Activated CD4-positive, alpha-beta T cell treated with anti-CD3 and anti-CD28 coated beads, Interleukin-2, Interleukin-6, amounts not matched to agents 100 ng/mL and 50 ng/mL, durations not matched to agents 16 hours and 8 hours (primary cell): ENCODE measurements around the gene MESP1.
"Not testable (repeated sequence)": the region's sequence is repeated elsewhere in the genome, so short reads cannot be mapped to it uniquely, and the experiment has no call there.

Source experiments
- DNase-seq: peaks from one replicate; pipeline ENCODE4 v3.0.0-alpha.2; 2020

MESP1 gene, protein sequence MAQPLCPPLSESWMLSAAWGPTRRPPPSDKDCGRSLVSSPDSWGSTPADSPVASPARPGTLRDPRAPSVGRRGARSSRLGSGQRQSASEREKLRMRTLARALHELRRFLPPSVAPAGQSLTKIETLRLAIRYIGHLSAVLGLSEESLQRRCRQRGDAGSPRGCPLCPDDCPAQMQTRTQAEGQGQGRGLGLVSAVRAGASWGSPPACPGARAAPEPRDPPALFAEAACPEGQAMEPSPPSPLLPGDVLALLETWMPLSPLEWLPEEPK

DNA sequence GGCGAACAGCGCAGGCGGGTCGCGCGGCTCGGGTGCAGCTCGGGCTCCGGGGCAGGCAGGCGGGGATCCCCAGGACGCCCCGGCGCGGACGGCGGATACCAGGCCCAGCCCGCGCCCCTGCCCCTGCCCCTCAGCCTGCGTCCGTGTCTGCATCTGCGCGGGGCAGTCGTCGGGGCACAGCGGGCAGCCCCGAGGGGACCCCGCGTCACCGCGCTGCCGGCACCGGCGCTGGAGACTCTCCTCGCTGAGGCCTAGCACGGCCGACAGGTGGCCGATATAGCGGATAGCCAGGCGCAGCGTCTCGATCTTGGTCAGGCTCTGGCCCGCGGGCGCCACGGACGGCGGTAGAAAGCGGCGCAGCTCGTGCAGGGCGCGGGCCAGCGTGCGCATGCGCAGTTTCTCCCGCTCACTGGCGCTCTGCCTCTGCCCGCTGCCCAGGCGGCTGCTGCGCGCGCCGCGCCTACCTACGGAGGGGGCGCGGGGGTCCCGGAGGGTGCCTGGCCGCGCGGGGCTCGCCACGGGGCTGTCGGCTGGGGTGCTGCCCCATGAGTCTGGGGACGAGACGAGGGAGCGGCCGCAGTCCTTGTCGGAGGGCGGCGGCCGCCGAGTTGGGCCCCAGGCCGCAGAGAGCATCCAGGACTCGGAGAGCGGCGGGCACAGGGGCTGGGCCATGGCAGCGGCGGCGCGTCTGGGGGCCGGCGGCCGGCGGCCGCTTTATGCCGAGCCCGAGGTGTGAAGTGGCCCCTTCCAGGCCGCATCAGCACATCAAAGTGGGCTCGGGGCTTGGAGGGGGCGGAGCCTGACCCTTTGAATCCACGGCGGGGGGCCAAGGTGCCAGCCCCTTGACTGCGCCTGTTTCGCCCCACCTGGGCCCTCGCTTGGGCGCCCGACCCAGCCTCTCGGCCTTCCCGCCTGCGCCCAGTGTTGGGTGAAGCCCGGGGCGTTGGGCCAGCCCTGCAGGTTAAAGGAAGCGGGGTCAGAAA lies at the start of gene MESP1:
MESP1 (minus strand) TSS at position 690 of the 983 bp plus-strand sequence; CDS start at position 672, 18 bp downstream.
- peak; percentile 92 for DNase-seq

DNA sequence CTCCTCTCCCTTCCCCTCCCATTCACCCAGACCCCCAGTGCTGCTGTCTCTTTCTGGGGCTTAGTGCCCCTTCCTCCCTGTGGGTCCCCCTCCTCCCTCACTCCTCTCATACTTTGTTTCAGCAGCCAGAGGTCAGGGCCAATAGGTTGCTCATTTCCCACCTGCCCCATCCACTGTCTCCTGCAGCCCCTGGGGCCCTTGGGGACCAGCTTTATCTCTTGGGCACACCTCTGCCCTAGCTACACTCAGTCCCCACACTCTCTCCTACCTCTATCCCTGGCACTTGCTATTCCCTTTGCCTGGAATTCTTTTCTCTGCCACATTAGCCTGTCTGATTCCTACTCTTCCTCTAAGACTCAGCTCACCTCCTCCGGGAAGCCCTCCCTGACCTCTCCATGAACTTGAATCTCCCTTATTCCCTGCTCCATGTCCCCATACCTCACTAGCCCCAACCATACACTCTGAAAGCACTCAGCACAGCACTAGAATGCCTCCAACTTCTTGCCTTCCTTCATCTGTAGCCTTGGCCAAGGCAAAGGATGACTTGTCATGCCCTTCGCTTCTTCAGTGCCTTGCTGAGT lies 49.0 kb upstream of the MESP1 start:
- no peak for DNase-seq

DNA sequence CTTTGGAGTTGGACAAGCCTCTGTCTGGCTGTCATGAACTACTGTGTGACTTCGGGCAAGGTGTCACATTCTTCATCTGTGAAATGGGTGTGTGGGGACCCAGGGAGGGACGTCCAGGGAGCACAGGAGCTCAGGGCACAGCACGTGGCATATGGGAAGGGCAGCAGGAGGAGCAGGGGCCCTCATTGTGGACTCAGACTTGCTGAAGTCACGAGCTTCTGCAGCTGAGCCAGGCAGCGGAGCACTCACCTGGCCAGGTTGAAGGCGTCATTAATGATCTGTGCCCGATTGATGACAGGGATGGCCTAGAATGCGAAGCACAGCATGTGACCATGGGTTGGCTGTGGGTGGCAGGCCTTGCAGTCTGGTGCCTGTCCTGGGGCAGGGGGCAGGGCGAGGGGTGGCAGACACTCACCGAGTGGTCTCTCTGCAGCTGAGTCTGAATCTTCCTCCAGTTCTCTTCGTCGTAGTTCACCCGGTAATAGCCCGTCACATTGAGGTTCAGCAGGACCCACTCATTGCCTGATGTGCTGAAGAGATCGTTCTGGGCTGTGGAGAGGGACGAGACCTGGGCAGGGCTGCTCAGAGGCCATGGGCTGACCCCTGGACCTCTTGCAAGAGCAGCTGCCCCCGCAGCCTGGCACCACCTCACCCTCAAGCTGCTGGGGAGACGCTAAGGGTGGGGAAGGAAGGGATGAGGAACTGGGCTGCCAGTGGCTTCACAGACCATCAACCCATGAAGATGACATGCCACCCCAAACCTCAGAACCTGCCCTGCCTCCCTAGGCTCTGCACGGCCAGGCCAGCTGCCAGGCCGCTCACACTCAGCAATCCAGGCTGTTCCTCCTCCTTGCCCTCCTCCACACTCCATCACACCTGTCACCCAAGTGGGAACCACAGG lies 48.2 kb upstream of the MESP1 start:
- no peak for DNase-seq

DNA sequence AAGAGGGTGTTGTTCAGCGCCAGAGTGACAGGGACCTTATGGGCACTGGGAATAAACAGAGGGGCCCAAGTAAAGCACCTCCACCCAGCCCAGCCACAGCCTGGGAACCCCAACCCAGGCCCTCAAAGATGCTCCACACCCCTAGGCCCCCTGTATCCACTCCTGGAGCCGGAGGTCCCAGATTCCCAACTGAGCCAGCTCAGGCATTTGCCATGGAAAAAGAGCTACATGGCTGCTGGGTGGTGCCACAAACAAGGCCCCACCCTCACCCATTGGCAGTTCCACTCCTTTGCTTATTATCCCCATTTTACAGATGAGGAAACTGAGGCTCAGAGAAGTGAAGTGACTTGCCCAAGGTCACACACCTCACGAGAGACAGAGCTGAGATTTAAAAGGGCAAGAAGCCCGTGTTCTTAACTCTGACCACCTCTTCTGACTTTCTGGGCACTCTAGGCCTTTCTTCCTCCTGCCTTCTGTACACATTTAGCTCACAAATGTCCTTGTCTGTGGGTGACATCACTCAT lies 46.7 kb upstream of the MESP1 start:
- DNase-seq, result no peak

DNA sequence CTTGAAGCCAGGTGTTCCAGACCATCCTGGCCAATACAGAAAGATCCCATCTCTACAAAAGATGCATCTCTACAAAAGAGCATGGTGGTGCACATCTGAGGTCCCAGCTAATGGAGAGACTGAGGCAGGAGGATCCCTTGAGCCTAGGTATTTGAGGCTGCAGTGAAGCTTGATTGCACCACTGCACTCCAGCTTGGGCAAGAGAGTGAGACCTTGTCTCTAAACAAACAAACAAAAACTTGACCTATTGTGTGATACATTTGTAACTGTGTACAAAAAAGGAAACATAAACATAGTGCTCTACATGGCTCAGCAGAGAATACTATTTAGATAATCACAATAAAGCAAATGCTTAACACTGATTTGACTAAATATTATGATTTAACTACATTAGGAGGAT lies 44.9 kb upstream of the MESP1 start:
- no peak for DNase-seq

DNA sequence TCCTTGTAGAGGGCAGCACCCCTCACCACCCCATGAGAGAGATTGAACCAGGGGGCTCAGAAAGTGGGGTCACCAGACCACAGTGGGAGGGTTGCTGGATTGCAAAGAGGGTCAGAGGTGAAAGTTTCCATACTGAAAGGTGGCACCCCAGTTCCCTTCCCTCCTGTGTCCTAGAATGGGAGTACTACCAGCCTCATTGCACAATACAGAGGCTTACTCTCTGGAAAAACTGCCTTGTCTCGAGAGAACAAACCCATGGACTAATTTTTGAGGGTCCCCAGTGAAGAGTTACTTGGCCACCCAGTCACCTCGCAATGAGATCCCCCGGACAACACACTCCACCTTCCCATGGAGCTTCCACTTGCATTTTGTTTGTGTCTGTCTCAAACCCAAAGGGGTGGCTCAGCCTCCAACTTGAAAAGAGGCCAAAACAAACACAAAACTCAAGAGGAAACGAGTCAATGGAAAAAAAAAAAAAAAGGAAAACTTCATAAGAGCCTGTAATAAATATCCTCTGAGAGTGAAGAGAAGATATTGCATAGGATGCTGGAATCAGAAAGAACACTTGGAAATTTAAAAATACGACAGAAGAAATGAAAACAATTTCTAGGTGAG lies 43.7 kb upstream of the MESP1 start:
- DNase-seq, result no peak

DNA sequence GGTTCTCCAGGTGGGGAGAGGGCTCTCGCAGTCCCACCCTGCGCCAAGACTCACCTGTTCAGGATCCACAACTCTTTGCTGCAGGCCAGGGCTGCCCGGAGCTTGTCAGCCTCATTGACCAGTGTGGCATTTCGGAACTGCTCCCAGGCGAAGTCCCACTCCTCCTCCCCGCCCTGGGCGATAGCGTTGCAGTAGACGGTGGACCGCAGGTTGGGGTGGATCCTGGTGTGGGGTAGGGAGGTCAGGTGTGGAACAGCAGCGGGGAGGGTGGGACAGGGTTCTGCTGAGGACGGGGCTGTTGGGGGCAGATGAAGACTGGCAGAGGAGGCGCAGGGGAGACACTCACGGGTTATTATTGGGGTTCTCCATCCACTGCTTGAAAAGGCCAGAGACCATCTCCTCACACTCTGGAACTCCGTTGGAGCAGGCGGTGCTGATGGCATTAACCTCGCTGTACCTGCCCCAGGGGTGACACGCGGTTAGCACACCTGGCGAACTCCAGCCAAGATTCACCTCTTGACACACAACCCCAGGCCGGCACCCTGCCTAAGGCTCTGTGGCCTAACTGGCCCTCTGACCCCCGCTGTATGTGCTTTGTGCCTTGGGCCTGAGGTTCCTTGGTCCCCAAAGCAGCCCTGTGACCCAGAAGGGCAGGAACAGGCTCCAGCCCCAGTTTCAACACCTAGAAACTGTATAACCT lies 41.2 kb upstream of the MESP1 start:
- DNase-seq, result no peak

DNA sequence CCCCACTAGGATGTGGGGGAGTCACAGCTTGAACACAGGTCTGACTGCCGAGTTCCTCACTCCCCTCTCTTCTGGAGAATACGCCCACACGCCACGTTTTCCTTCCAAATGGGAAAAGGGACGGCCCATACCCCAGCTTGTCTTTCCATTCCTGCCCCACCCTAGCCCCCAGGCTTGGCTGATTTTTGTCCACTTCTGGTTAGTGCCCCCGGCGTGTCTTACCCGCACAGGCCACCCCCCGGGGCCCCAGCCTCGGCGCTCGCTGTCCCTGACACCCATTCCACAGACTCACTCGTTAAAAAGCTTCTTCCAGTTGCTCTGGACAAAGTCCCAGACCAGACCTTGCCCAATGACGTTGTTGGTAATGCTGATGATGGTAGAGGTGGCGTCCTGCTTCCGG lies 39.6 kb upstream of the MESP1 start:
- no peak for DNase-seq

DNA sequence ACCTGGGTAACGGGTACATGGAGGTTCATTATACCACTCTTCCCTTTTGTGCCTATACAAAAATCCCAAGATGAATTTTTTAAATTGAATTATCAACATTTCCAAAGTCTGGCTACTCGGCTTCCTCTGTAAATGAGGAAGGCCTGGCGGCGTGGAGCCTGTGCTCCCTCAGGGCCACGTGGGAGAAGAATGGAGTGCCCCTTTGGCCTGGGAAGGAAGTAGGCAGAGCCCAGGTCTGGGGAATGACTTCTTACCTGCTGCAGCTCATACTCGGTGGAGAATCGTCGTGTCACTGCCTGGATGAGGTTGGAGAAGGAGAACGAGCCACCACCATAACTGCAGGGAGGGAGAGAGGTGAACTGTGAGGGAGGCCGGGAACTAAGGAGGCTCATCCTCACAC lies 39.2 kb upstream of the MESP1 start:
- DNase-seq, result no peak

DNA sequence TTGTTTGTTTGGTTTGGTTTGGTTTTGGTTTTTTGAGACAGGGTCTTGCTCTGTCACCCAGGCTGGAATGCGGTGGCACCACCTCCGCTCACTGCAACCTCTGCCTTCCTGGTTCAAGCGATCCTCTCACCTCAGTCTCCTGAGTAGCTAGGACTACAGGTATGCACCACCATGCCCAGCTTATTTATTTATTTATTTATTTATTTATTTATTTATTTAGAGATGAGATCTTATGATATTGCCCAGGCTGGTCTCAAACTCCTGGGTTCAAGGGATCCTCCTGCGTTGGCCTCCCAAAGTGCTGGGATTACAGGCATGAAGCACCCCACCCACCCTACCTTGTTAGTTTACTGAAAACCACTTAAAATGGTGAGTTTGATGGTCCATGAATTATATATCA lies 37.5 kb upstream of the MESP1 start:
- not testable (repeated sequence) for DNase-seq

DNA sequence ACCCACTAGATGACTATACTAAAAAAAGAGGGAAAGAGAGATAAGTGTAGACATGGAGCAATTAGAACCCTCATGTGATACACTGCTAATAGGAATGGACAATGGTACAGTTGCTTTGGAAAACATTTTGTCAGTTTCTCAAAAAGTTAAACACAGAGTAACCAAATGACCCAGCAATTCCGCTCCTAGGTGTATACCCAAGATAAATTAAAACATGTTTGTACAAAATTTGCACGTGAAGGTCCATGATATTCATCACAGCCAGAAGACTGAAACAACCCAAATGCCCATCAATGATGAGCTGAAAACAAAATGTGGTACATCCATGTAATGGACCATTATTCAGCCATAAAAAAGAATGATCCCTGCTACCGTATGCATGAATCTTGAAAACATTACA lies 36.9 kb upstream of the MESP1 start:
- no peak for DNase-seq

DNA sequence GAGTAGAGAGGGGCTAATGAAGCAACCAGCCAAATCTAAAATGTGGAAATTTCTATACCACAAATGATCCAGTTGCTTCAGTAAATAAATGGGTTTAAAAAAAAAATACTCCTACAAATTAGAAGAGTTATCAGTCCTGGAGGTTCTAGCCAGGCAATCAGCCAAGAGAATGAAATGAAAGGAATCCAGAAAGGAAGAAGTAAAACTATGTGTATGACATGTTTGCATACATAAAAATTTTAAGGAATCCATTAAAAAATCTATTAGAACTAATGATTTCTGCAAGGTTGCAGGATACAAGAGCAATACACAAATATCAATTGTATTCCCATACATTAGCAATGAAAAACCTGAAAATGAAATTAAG lies 34.7 kb upstream of the MESP1 start:
- no peak for DNase-seq

DNA sequence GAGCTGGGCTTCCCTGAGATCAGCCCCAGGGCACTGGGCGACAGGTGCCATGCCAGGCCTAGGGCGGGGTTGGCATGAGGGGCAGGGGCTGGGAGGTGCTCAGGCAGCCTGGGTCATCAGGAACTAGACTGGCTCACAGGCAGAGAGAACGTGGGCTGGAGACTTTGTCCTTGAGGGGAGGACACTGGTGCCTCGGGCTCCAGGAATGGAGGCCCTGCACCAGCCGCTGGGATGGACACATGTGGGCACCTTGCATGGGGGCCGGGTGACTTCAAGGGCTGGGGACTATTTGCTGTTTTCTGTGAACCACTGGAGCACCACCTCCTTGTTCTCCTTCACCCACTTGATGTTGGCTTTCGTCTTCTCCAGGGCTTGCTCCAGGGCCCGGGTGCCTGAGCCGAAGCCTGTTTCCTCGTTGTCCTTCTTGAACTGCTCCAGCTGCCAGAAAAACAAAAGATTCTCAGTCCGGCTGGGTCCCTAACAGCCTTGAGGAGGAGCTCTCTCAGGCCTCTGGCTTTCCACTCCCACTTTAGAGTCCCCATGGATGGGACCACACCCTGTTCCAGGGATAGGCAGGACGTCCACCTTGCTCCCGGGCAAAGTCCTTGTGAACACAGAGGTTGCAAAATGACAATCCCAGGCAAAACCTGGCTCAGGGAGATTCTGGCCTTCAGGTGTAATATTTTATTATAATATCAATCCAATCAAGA lies 34.2 kb upstream of the MESP1 start:
- no peak for DNase-seq

DNA sequence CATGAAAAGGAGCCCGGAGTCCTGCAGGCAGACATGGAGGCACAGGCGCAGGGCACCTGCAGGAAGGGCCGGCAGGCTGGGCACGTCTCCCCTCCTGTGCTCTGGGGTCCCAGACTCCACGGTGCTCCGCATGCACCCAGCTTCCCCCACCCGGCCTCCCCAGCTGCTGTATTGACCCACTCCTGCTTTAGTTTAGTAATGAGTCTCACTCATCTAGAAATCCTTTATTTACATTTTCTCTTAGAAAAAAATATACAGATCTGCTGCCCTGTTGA lies 33.6 kb upstream of the MESP1 start:
- DNase-seq, result no peak

DNA sequence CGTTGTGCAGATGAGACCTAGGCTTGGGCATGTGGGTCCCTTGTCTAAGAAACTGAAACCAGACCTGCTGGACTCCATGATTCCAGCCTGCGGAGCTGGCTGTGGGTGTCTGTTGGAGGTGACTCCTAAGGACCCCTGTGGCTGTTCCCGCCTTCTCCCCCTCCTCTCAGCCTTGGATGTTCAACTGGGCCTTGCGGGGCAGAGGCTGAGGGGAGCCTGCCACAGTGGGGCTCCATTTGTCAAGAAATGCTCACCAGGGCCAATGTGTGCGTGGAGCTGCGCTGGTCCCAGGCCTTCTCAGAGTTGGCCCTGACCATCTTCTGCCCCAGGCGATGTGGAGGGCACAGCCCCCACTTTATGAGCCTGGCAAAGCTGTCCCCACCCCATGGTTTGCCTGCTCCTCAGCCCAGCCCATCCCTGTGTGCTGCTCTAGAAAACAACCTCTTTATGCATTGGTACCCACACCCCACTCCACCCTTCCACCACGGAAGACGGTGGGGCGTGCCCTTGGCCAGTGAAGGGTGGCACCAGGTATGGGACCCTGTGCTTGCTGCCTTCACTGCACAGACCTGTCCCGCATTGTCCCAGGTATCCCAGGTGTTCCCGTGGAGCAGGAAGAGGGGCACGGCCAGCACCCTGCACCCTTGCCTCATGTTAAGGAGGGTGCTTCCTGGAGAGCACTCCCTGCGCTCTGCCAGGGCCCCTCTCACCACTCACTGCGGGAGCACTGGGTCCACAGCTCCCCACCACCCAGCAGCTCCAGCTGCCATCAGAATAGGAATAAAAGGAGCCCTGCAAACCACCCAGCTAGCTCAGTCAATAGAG lies 33.0 kb upstream of the MESP1 start:
- no peak for DNase-seq

DNA sequence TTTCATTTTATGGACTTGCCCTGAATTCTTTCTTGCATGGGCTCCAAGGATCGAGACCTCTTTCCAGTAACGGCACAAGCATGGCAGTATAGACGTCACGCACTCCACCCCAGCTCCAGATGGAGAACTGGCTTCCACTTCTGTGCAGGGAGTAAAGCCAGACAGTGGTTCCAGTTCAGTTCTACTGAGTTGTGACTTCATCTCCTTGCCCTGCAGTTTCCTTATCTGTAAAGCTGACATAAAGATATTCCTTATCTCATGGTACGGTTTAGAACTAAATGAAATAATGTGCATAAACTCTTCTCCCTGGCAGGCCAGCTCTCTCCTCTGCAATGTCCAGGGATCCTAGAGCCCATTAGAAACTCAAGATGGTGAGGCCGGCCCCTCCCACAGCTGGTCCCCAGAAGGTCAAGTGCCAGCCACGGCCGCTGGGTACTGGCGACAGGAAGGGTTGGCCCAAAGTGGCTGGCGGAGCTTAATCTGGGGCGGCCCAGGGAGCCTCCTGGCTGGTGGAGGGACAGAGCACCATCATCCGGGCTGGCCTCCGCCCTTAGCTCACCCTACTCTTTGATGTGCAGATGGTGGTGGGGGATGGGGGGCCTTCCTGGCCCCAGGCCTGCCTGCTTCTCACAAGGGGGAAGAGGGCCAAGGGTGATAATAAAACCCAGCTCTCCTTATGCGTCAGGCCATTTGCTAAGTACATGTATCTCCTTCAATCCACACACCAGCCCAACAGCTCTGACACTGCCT lies 32.2 kb upstream of the MESP1 start:
- DNase-seq, result no peak

DNA sequence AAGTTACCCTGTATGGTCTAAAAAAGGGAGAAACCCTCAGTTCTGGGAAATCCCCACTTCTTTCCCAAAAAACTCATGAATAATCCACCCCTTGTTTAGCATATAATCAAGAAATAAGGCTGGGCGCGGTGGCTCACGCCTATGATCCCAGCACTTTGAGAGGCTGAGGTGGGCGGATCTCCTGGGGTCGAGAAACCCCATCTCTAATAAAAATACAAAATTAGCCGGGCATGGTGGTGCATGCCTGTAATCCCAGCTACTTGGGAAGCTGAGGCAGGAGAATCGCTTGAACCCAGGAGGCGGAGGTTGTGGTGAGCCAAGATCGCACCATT lies 31.5 kb upstream of the MESP1 start:
- not testable (repeated sequence) for DNase-seq

DNA sequence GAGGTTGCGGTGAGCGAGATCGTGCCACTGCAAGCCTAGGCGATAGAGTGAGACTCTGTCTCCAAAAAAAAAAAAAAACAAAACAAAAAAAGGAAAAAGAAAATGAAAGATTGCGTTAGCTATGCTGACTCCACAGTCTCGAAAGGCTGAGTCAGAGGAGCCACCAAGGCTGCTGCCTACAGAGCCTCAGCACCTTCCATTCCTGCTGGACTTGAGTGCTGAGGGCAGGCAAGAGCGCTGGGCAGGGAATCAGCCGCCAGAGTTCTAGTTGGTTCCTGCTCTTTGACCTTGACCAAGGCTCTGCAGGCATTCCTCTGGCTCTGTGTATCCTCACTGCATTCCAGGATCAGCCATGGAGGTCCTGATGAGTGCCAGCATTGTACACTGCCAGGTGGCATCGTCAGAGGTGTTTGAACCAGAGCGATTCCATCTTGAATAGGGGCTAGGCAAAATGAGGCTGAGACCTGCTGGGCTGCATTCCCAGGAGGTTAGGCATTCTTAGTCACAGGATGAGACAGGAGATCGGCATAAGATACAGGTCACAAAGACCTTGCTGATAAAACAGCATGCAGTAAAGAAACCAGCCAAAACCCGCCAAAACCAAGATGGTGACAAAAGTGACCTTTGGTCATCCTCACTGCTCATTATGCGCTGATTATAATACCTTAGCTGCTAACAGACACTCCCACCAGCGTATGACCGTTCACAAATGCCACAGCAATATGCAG lies 31.0 kb upstream of the MESP1 start:
- peak; percentile 56 for DNase-seq

DNA sequence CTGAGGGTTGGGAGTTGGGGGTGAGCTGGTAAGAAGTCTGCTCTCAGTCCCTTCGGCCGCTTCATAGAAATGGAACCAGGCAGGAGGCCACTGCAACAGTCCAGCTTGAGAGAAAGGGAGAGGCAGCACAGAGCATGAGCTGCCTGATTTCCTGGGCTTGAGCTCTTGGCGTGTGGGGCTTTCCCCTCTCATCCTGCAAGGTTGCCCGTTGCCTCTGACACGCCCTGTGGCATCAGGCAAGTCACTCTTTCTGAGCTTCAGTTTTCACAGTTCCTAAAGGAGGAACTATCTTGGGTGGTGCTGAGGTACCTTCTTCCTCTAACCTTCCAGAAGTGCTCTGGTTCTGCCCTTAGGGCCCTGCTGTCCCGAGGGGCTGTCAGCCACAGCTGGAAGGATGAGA lies 30.0 kb upstream of the MESP1 start:
- DNase-seq, result peak; percentile 68
